ENCODE results near the gene PACRG. TPM values are rescaled to one million over a fixed set of nuclear protein-coding genes. Genes with fewer than 3 reads are reported as not detected.

Gene PACRG
- polyA plus RNA-seq, 3 donors = not detected

GRCh38 chr6:163352966-163353365 is 625.2 kb downstream of the PACRG start:
- Histone ChIP-seq H3K4me3 (replicated peaks in 1 of 3; ENCODE audit: low read depth in 2 of 3, low read length in 3 of 3) (peak overlapping the region in 1 of 3 experiments; percentile 5), H4K20me1 (ENCODE audit: insufficient read depth, low read length) (no peaks in the 10 kb centered on the region), H3K4me1 (ENCODE audit: control insufficient read depth in 1 of 2, insufficient read depth in 2 of 2, low read length in 2 of 2) (peaks cover 61 to 68% of the 10 kb centered on the region in 2 donors), H3K27ac (ENCODE audit: low read depth in 1 of 2, low read length in 2 of 2) (peak overlapping the region; percentile 94 to 97), H3K9ac (ENCODE audit: insufficient read depth, low read length, poor library complexity, severe bottlenecking) (no peak overlapping the region), H3K79me2 (ENCODE audit: insufficient read depth, low read length) (no peaks in the 10 kb centered on the region), H2AFZ (ENCODE audit: insufficient read depth, low read depth, low read length, poor library complexity, severe bottlenecking) (peak overlapping the region; percentile 46), H3K36me3 (replicated peaks in 1 of 2; ENCODE audit: control insufficient read depth in 1 of 2, insufficient read depth in 2 of 2, low read length in 2 of 2) (no peaks in the 10 kb centered on the region), H3K27me3 (ENCODE audit: control insufficient read depth in 2 of 2, insufficient read depth in 2 of 2, low read length in 2 of 2) (no peaks in the 10 kb centered on the region), H3K9me3 (replicated peaks in 1 of 2; ENCODE audit: control insufficient read depth in 1 of 2, insufficient read depth in 1 of 2, low read length in 2 of 2) (no peaks in the 10 kb centered on the region), H3K4me2 (replicated peaks; ENCODE audit: extremely low read depth, low read length, poor library complexity, severe bottlenecking) (no peak overlapping the region)
- WGBS (ENCODE audit: insufficient coverage) = 57% methylated on average over 6 of the region's 7 CpGs
- intact Hi-C loops (cut with micrococcal nuclease) = loop anchor here (5.0 kb wide), 2 partner anchors 54 to 404 kb away; no protein-coding TSS in a partner anchor
- no peaks in the 10 kb centered on the region for H3K9me3 Mint-ChIP-seq
- TF ChIP-seq CTCF (IDR thresholded peaks at IDR 0.05) = no peak
- peaks cover 0 to 5% (median 0%) of the 10 kb centered on the region in 3 donors for H3K27me3 Mint-ChIP-seq (ENCODE audit: low read depth in 3 of 3)
- no peak overlapping the region for H3K4me3 Mint-ChIP-seq
- no peak for DNase-seq
- peak overlapping the region in 1 of 7 donors; percentile 98 for H3K27ac Mint-ChIP-seq
- H3K4me1 Mint-ChIP-seq = peaks cover 62% of the 10 kb centered on the region
- H3K36me3 Mint-ChIP-seq = no peaks in the 10 kb centered on the region

GRCh38 chr6:163354085-163354484 is 626.3 kb downstream of the PACRG start:
- TF ChIP-seq CTCF (IDR thresholded peaks at IDR 0.05) = no peak
- H3K4me1 ChIP-seq (ENCODE audit: control insufficient read depth in 1 of 2, insufficient read depth in 2 of 2, low read length in 2 of 2) = peaks cover 61 to 68% of the 10 kb centered on the region in 2 donors
- H3K27ac ChIP-seq (ENCODE audit: low read depth in 1 of 2, low read length in 2 of 2) = peak overlapping the region; percentile 94 to 97
- peak; percentile 86 to 97 (median 91) for DNase-seq
- Mint-ChIP-seq H3K4me3 (peak overlapping the region; percentile 62 to 87), H3K36me3 (no peaks in the 10 kb centered on the region), H3K27ac (peak overlapping the region in 1 of 7 donors; percentile 98), H3K9me3 (no peaks in the 10 kb centered on the region), H3K4me1 (peaks cover 62% of the 10 kb centered on the region), H3K27me3 (ENCODE audit: low read depth in 3 of 3) (peaks cover 0 to 5% (median 0%) of the 10 kb centered on the region in 3 donors)
- no peaks in the 10 kb centered on the region for H4K20me1 ChIP-seq (ENCODE audit: insufficient read depth, low read length)
- peak overlapping the region; percentile 76 for H3K4me2 ChIP-seq (replicated peaks; ENCODE audit: extremely low read depth, low read length, poor library complexity, severe bottlenecking)
- no peaks in the 10 kb centered on the region for H3K27me3 ChIP-seq (ENCODE audit: control insufficient read depth in 2 of 2, insufficient read depth in 2 of 2, low read length in 2 of 2)
- no peaks in the 10 kb centered on the region for H3K36me3 ChIP-seq (replicated peaks in 1 of 2; ENCODE audit: control insufficient read depth in 1 of 2, insufficient read depth in 2 of 2, low read length in 2 of 2)
- peak overlapping the region; percentile 67 for H3K9ac ChIP-seq (ENCODE audit: insufficient read depth, low read length, poor library complexity, severe bottlenecking)
- H2AFZ ChIP-seq (ENCODE audit: insufficient read depth, low read depth, low read length, poor library complexity, severe bottlenecking) = no peak overlapping the region
- H3K79me2 ChIP-seq (ENCODE audit: insufficient read depth, low read length) = no peaks in the 10 kb centered on the region
- intact Hi-C loops (cut with micrococcal nuclease) = loop anchor here (5.0 kb wide), 2 partner anchors 53 to 403 kb away; no protein-coding TSS in a partner anchor
- WGBS (ENCODE audit: insufficient coverage) = 0% methylated on average over 4 of the region's 8 CpGs
- H3K9me3 ChIP-seq (replicated peaks in 1 of 2; ENCODE audit: control insufficient read depth in 1 of 2, insufficient read depth in 1 of 2, low read length in 2 of 2) = no peaks in the 10 kb centered on the region
- H3K4me3 ChIP-seq (replicated peaks in 1 of 3; ENCODE audit: low read depth in 2 of 3, low read length in 3 of 3) = peak overlapping the region in 1 of 3 experiments; percentile 70
